C4-2B (cell line): ENCODE results near the gene NUDCD2.
"Not testable (repeated sequence)": the region's sequence is repeated elsewhere in the genome, so short reads cannot be mapped to it uniquely, and the experiment has no call there.

Experiments used
- H3K27ac ChIP-seq: fragments of 450-650 bp; 2 replicates; pipeline ENCODE4 v1.5.1; 2017
- CTCF ChIP-seq: fragments of 450-650 bp; conservative IDR thresholded peaks from 2 replicates; pipeline ENCODE4 v1.5.1; 2017; ENCODE audit warnings: mild to moderate bottlenecking
- ZFX ChIP-seq: fragments of 450-650 bp; IDR thresholded peaks from 2 replicates; pipeline ENCODE4 v1.6.1; 2017

NUDCD2 gene

GRCh38 chr5:163437309-163438182 lies 22.4 kb downstream of the NUDCD2 start, which contains the start of gene CCNG1:
Gene CCNG1 (plus strand): TSS chr5:163437595. CDS start chr5:163439257, 1,662 bp downstream.
- TF ChIP-seq CTCF (no peak), ZFX (peak; percentile 82)

GRCh38 chr5:163437011-163437308 lies 22.9 kb downstream of the NUDCD2 start:
- TF ChIP-seq ZFX (no peak), CTCF (no peak)
- peak overlapping the region; percentile 96 for H3K27ac ChIP-seq

More at GRCh38 chr5:163437309-163438182, 22.4 kb downstream of the NUDCD2 start, which contains the start of gene CCNG1:
- H3K27ac ChIP-seq: peak within 1 kb of the TSS; percentile 96

GRCh38 chr5:163436515-163436914 lies 23.4 kb downstream of the NUDCD2 start:
- H3K27ac ChIP-seq: peak overlapping the region; percentile 32; the same call in 1 of the 2 replicates
- no peak for TF ChIP-seq CTCF
- no peak for TF ChIP-seq ZFX

- no peak overlapping the region for H3K27ac ChIP-seq
- TF ChIP-seq ZFX (no peak), CTCF (no peak)
Measured at GRCh38 chr5:163434401-163434866, 25.5 kb downstream of the NUDCD2 start.

- no peak overlapping the region for H3K27ac ChIP-seq
- TF ChIP-seq CTCF (no peak), ZFX (no peak)
Measured at GRCh38 chr5:163433271-163433670, 26.6 kb downstream of the NUDCD2 start.

- TF ChIP-seq ZFX (no peak), CTCF (no peak)
- H3K27ac ChIP-seq: no peak overlapping the region
Measured at GRCh38 chr5:163432544-163432943, 27.4 kb downstream of the NUDCD2 start.

- H3K27ac ChIP-seq: not testable (repeated sequence)
Measured at GRCh38 chr5:163426128-163426527, 33.8 kb downstream of the NUDCD2 start.
